Pons (tissue), 1 donor: ENCODE data around the gene STX2.
A peak's percentile ranks its signal among the peaks of the same experiment; 100 is the strongest.
"Not testable (repeated sequence)": the region's sequence is repeated elsewhere in the genome, so short reads cannot be mapped to it uniquely, and the experiment has no call there.

Source experiments
- DNase-seq: peaks from one replicate; pipeline ENCODE4 v3.0.0-alpha.2; 2016; ENCODE audit warnings: low spot score

The STX2 gene

GRCh38 chr12:130838951-130839769, at the start of gene STX2:
STX2 (minus strand) TSS chr12:130839250; CDS start chr12:130839099, 151 bp downstream.
- peak; percentile 72 for DNase-seq

- DNase-seq, result not testable (repeated sequence)
Measured at GRCh38 chr12:130887190-130887589, 48.1 kb upstream of the STX2 start.

DNA sequence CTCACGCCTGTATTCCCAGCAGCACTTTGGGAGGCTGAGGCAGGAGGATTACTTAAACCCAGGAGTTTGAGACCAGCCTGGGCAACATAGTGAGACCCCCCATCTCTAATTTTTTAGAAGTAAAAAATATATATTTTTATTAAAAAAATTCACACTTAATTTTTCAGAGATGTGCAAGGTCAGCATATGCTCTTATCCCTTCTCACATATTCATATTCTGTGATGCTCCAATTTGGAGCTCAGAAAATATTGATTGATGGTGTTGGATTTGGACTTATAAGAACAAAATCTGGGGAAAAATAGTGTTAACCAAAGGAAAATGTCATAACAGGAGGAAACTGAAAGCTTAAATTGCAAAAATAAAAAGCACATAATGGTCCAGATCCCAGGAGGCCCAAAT, 42.5 kb upstream of the STX2 start:
- DNase-seq, result no peak

GRCh38 chr12:130881046-130881445, 42.0 kb upstream of the STX2 start:
- DNase-seq, result no peak

DNA sequence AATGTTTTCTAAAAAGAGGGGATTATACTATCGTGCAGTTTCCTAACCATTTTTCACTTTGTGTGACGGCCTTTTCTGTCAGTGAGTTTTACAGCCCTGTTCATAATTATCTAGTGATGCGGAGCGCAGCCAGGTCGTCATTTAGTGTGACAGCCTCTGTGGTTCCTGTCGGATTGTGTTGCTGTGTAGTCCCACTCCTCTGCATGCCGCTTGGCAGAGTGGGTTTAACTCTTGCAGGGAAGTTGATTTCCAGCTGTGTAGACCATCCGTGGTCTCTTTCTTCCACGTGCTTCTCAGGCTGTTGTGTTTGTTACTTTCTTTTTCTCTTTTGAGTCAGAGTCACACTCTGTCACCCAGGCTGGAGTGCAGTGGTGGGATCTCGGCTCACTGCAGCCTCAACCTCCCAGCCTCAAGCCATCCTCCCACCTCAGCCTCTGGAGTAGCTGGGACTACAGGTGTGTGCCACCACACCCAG, 41.4 kb upstream of the STX2 start:
- DNase-seq, result no peak

- no peak for DNase-seq
Measured at GRCh38 chr12:130879781-130880389, 40.8 kb upstream of the STX2 start.

GRCh38 chr12:130879212-130879686, 40.2 kb upstream of the STX2 start:
- DNase-seq, result no peak

GRCh38 chr12:130878193-130879185, 39.4 kb upstream of the STX2 start:
- no peak for DNase-seq

DNA sequence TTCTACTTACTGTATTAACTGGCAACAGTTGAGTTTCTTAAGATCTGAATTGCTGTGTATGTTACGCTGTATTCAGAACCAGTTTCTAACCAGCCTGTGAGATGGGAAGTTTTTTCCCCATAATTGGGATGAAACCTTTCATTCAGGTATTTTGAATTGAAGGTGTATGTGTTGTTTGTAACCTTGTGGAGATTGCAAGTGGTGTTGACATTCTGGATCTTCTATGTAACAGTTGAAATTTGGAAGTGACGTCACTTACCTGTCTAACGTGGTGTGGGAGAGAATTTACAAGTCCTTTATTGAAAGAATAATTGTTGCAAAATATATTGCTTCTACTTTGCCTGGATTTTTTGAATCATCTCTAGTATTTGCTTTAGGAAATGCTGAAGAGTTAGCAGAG, 38.3 kb upstream of the STX2 start:
- DNase-seq, result no peak

- no peak for DNase-seq
Measured at GRCh38 chr12:130876758-130877157, 37.7 kb upstream of the STX2 start.

GRCh38 chr12:130876297-130876696, 37.2 kb upstream of the STX2 start:
- DNase-seq, result no peak

- DNase-seq, result not testable (repeated sequence)
Measured at GRCh38 chr12:130875708-130876107, 36.7 kb upstream of the STX2 start.

GRCh38 chr12:130875193-130875592, 36.1 kb upstream of the STX2 start:
- DNase-seq, result no peak

DNA sequence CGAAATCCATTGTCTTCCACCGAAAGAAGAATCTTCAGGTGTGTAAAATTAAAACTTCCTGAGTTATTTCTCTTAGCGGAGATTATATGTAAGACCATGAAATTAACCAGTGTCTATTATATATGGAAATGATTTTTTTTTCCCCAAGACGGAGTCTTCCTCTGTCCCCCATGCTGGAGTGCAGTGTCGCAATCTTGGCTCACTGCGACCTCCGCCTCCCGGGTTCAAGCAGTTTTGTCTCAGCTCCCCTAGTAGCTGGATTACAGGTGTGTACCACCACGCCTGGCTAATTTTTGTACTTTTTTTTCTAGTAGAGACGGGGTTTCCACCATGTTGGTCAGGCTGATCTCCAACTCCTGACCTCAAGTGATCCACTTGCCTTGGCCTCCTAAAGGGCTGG, 35.6 kb upstream of the STX2 start:
- no peak for DNase-seq

DNA sequence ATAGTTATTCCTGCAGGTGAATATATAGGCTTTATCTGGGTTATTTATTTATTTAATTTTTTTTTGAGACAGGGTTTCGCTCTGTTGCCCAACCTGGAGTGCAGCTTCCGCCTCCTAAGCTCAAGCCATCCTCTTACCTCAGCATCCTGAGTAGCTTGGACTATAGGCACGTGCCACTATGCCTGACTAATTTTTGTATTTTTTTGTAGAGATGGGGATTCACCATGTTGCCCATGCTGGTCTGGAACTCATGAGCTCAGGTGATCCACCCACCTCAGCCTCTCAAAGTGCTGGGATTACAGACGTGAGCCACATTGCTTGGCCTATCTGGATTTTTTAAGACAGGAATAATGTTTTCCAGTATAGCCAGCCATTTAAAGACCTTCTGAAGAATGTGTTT, 34.8 kb upstream of the STX2 start:
- no peak for DNase-seq

- no peak for DNase-seq
Measured at GRCh38 chr12:130873106-130873795, 34.2 kb upstream of the STX2 start.

- DNase-seq, result peak; percentile 22
Measured at GRCh38 chr12:130872179-130873096, 33.4 kb upstream of the STX2 start.

DNA sequence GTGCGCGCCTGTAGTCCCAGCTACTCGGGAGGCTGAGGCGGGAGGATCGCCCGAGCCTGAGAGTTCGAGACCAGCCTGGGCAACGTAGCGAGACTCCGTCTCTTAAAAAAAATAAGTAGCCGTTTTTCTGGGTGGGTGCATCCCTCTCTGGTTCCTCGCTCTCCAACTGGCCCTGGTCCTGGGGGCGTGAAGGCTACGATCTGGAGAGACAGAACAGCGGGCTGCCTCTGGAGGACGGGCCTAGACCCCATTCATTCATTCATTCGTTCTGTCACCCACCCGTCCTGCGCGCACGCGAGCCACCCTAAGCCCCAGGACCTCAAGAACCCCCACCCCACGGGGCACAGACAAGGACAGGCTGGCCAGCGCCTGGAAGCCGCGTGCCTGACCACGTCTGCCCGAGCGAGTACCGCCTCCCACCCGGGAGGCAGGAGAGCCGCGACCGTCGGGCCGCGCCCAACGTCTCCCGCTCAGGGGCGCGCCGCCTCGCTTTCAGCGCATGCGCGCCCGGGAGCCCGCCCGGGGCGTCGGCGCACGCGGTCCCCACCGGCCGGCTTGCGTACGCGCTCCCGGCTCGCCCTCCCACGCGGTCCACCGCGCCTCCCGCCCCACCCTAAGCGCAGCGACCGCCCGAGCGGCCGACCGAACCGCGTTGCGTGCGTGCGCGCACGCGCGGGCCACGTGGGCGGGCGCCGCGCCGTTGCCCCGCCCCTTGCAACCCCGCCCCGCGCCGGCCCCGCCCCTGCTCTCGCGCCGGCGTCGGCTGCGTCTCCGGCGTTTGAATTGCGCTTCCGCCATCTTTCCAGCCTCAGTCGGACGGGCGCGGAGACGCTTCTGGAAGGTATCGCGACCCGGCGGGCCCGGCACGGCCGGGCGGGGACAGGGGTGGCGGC, 32.5 kb upstream of the STX2 start, which contains the start of gene RAN:
RAN (plus strand) TSS at position 781 of the 893 bp plus-strand sequence. CDS start 528 bp downstream, outside the sequence.
- DNase-seq, result peak; percentile 82
